Neural cell (in vitro differentiated cells): ENCODE results near the gene TBL1X. TPM values are rescaled to one million over a fixed set of nuclear protein-coding genes. Genes with fewer than 3 reads are reported as not detected.

Source experiments
- H2AFZ ChIP-seq: fragments of 200-600, 300-800 bp; sonication (generic), shearing (Covaris generic); 2 replicates; pipeline ENCODE4 v1.6.0; 2014; ENCODE audit warnings: low read depth, mild to moderate bottlenecking, antibody characterized with exemption, low read length, moderate library complexity
- H3F3A ChIP-seq: fragments of 200-600 bp; shearing (Covaris generic); 2 replicates; pipeline ENCODE4 v1.6.1; 2016; ENCODE audit warnings: mild to moderate bottlenecking, moderate library complexity, mixed read lengths, antibody characterized with exemption, low read length; ENCODE audit not compliant: insufficient read depth, poor library complexity, severe bottlenecking
- H3K27ac ChIP-seq: fragments of 200-600, 300-800 bp; sonication (generic), shearing (Covaris generic); 2 replicates; pipeline ENCODE4 v1.5.1; 2014; ENCODE audit warnings: mild to moderate bottlenecking, low read length, moderate library complexity
- H3K27me3 ChIP-seq: fragments of 300-800, 200-600 bp; sonication (generic), shearing (Covaris generic); 2 replicates; pipeline ENCODE4 v1.6.0; 2014; ENCODE audit warnings: mild to moderate bottlenecking, low read depth, low read length, moderate library complexity; ENCODE audit not compliant: insufficient read depth
- H3K36me3 ChIP-seq: fragments of 300-800, 200-600 bp; sonication (generic), shearing (Covaris generic); 2 replicates; pipeline ENCODE4 v1.5.1; 2014; ENCODE audit warnings: mild to moderate bottlenecking, antibody characterized with exemption, low read length, moderate library complexity; ENCODE audit not compliant: insufficient read depth
- H3K4me2 ChIP-seq: fragments of 300-800, 200-600 bp; sonication (generic), shearing (Covaris generic); 2 replicates; pipeline ENCODE4 v1.6.0; 2014; ENCODE audit warnings: mild to moderate bottlenecking, low read length
- H3K4me3 ChIP-seq: fragments of 300-800, 200-600 bp; sonication (generic), shearing (Covaris generic); 2 replicates; pipeline ENCODE4 v1.5.1; 2014; ENCODE audit warnings: mild to moderate bottlenecking, low read length, moderate library complexity
- H3K79me2 ChIP-seq: fragments of 200-600 bp; shearing (Covaris generic); replicated peaks from 2 replicates; pipeline ENCODE4 v1.6.0; 2014; ENCODE audit warnings: mild to moderate bottlenecking, low read length, moderate library complexity; ENCODE audit not compliant: insufficient read depth
- H3K9ac ChIP-seq: fragments of 300-800, 200-600 bp; sonication (generic), shearing (Covaris generic); 2 replicates; pipeline ENCODE4 v1.6.1; 2016; ENCODE audit warnings: mild to moderate bottlenecking, low read length, mixed read lengths
- H3K9me2 ChIP-seq: fragments of 200-600 bp; shearing (Covaris generic); 2 replicates; pipeline ENCODE4 v1.6.1; 2016; ENCODE audit warnings: mild to moderate bottlenecking, low read length, mixed read lengths; ENCODE audit not compliant: insufficient read depth
- H3K9me3 ChIP-seq: fragments of 200-600, 300-800 bp; sonication (generic), shearing (Covaris generic); 2 replicates; pipeline ENCODE4 v1.6.1; 2016; ENCODE audit warnings: mild to moderate bottlenecking, mixed run types, low read length, moderate library complexity, mixed read lengths
- H4K20me1 ChIP-seq: fragments of 200-600 bp; shearing (Covaris generic); 2 replicates; pipeline ENCODE4 v1.6.1; 2016; ENCODE audit warnings: mild to moderate bottlenecking, mixed run types; ENCODE audit not compliant: insufficient read depth
- CTCF ChIP-seq: fragments of 450-650 bp; IDR thresholded peaks from 2 replicates; pipeline ENCODE4 v1.5.1; 2014; ENCODE audit warnings: antibody characterized with exemption, mild to moderate bottlenecking, moderate library complexity; ENCODE audit not compliant: poor library complexity, severe bottlenecking
- EP300 ChIP-seq: fragments of 450-650 bp; conservative IDR thresholded peaks from 2 replicates; pipeline ENCODE4 v1.6.1; 2014; ENCODE audit warnings: antibody characterized with exemption, mild to moderate bottlenecking, moderate library complexity; ENCODE audit not compliant: poor library complexity, severe bottlenecking
- EZH2 ChIP-seq: fragments of 200-600, 300-800 bp; shearing (Covaris generic), sonication (generic); IDR thresholded peaks from 2 replicates; pipeline ENCODE4 v1.6.1; 2014; ENCODE audit warnings: antibody characterized with exemption, low read length, borderline replicate concordance, mild to moderate bottlenecking; ENCODE audit not compliant: insufficient read depth, poor library complexity, severe bottlenecking
- MXI1 ChIP-seq: fragments of 450-650 bp; conservative IDR thresholded peaks from 2 replicates; pipeline ENCODE4 v1.6.1; 2014; ENCODE audit warnings: antibody characterized with exemption, mild to moderate bottlenecking; ENCODE audit not compliant: poor library complexity, severe bottlenecking
- POLR2AphosphoS5 ChIP-seq: IDR thresholded peaks from 2 replicates; pipeline ENCODE4 v1.6.1; 2012
- RAD21 ChIP-seq: fragments of 450-650 bp; conservative IDR thresholded peaks from 2 replicates; pipeline ENCODE4 v1.6.1; 2014; ENCODE audit warnings: antibody characterized with exemption, mild to moderate bottlenecking, moderate library complexity
- REST ChIP-seq: IDR thresholded peaks from 2 replicates; pipeline ENCODE4 v1.6.1; 2012; ENCODE audit warnings: borderline replicate concordance
- SMC3 ChIP-seq: fragments of 450-650 bp; conservative IDR thresholded peaks from 2 replicates; pipeline ENCODE4 v1.6.1; 2014; ENCODE audit warnings: antibody characterized with exemption, mild to moderate bottlenecking, moderate library complexity; ENCODE audit not compliant: poor library complexity
- TAF1 ChIP-seq: IDR thresholded peaks from 2 replicates; pipeline ENCODE4 v1.6.1; 2012; ENCODE audit warnings: low read depth
- polyA plus RNA-seq: library from polyadenylated mRNA; depleted of rRNA; stranded (reverse); fragments of >200 nt; gene quantifications from 2 replicates; pipeline ENCODE4 v1.2.3, GENCODE V29; 2014

The TBL1X gene
- polyA plus RNA-seq, 1 donor from 2014 or later = 2.2 TPM

GRCh38 chrX:9665113-9665512 is 200.3 kb downstream of the TBL1X start:
- Histone ChIP-seq H2AFZ (no peak overlapping the region), H3F3A (no peaks in the 10 kb centered on the region), H4K20me1 (no peaks in the 10 kb centered on the region), H3K9me3 (no peaks in the 10 kb centered on the region), H3K27me3 (no peaks in the 10 kb centered on the region), H3K79me2 (no peaks in the 10 kb centered on the region), H3K9ac (no peak overlapping the region), H3K27ac (no peak overlapping the region), H3K36me3 (no peaks in the 10 kb centered on the region), H3K4me3 (no peak overlapping the region), H3K9me2 (no peaks in the 10 kb centered on the region), H3K4me2 (no peak overlapping the region)
- TF ChIP-seq TAF1 = no peak

DNA sequence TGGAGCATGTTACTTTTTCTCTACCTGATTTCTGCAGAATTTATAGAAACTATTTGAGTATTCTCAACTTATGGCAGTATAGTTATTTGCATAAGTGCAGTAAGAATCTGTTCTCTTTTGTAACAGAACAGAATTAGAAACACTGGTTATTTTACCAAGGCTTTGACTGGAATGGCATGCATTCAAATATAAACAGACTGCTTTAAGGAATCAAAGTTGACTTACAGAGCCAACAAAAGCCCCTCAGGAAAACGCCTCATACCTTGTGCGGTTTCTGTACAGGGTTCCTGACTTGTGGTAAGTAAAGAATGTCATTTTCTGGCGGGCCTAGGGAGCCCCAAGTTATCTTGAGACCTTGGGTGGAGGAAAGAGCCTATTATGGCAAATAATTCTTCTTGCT is 203.7 kb downstream of the TBL1X start:
- no peaks in the 10 kb centered on the region for H3K36me3 ChIP-seq
- no peaks in the 10 kb centered on the region for H3K9me2 ChIP-seq
- H3K79me2 ChIP-seq = no peaks in the 10 kb centered on the region
- no peaks in the 10 kb centered on the region for H3F3A ChIP-seq
- H4K20me1 ChIP-seq = no peaks in the 10 kb centered on the region
- no peak for TF ChIP-seq CTCF
- TF ChIP-seq SMC3 = no peak
- no peak for TF ChIP-seq EP300
- TF ChIP-seq POLR2AphosphoS5 = no peak
- TF ChIP-seq EZH2 = no peak
- no peak for TF ChIP-seq REST
- TF ChIP-seq RAD21 = no peak
- no peak for TF ChIP-seq MXI1
- TF ChIP-seq TAF1 = no peak
- H2AFZ ChIP-seq = no peak overlapping the region
- H3K4me2 ChIP-seq = no peak overlapping the region
- H3K9me3 ChIP-seq = no peaks in the 10 kb centered on the region
- no peak overlapping the region for H3K4me3 ChIP-seq
- no peak overlapping the region for H3K9ac ChIP-seq
- no peaks in the 10 kb centered on the region for H3K27me3 ChIP-seq
- no peak overlapping the region for H3K27ac ChIP-seq
